Measurements from ENCODE around the gene DLK1. TPM values are rescaled to one million over a fixed set of nuclear protein-coding genes. Genes with fewer than 3 reads are reported as not detected.

Gene DLK1
- total and polyA plus RNA-seq, 2 of the 13 experiments (the other 11 are each of a cell fraction or from before 2014, with no cell fraction given) = 95.5 to 312 TPM

DNA sequence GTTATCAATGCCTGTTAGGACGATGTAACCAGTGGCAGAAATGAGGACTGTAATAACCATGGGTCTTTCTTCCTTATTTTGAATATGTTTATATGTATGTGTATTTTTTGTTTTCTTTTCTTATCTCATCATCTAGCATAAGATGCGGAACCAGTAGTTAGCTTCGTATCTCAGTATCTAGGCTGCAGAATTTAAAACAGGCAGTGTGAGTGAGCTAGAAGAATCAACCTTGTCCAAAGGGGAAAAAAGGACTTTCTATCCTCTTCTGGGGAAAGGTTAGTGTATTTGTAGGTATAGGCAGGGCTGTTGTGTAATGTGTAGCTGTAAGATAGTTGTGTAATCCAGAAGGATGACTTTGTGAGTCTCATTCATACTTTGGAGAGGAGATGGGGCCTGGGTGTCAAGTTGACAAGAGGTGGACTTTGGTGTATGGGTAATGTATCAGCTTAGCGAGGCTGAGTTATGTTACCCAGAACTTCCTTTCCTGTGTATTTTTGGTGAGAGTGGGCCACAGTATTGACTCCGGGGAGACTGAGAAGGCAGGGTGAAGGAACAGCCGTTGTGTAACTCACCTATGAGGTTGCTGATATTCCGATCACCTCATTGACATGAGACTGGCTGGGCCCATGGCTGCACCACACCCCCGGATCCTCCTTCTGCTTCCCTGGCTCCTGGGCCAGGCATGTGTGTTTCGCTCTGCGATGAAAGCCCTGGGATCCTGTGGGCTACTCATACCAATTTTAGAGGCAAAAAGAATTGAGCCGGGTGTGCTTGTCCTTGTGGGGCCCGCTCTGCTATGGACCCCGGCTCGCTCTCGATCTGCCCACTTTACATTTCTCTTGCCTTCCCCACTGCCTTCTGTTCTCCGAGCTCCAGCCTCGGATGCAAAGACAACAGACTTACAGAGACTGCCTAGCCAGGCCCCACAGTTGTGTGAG is 24.3 kb downstream of the DLK1 start (continued):
- TF ChIP-seq CERS6 (CRISPR knock-in tag; IDR thresholded peaks at IDR 0.05) (no peak), ZFY (CRISPR knock-in tag; IDR thresholded peaks at IDR 0.05) (peak; percentile 63; the same call in 1 of the 2 replicates), MEF2D (CRISPR knock-in tag; IDR thresholded peaks at IDR 0.05) (peak; percentile 90), ISL2 (CRISPR knock-in tag; IDR thresholded peaks at IDR 0.05) (peak; percentile 94), ZNF550 (CRISPR knock-in tag; IDR thresholded peaks at IDR 0.05; ENCODE audit: borderline replicate concordance) (no peak), ZNF792 (CRISPR knock-in tag; IDR thresholded peaks at IDR 0.05) (peak; percentile 88), XRCC5 (optimal IDR thresholded peaks at IDR 0.05; ENCODE audit: low read length) (no peak), PPARG (CRISPR knock-in tag; conservative IDR thresholded peaks at IDR 0.05) (peak; percentile 95), PCBP1 (IDR thresholded peaks at IDR 0.05; ENCODE audit: borderline replicate concordance, low read depth, low read length) (no peak), NCOR1 (IDR thresholded peaks at IDR 0.05; ENCODE audit: borderline replicate concordance, low read length) (peak; percentile 77), RARG (CRISPR knock-in tag; IDR thresholded peaks at IDR 0.05; ENCODE audit: low read depth) (no peak), ZNF17 (CRISPR knock-in tag; IDR thresholded peaks at IDR 0.05) (no peak), RBM39 (IDR thresholded peaks at IDR 0.05; ENCODE audit: low read depth, low read length, poor library complexity, severe bottlenecking) (no peak), ZBTB2 (CRISPR knock-in tag; IDR thresholded peaks at IDR 0.05; ENCODE audit: low read depth) (0 out of 2 replicates have a peak, but pooled peaks have one; percentile 20), SYNCRIP (IDR thresholded peaks at IDR 0.05; ENCODE audit: insufficient read depth, low read depth, low read length) (no peak), ZNF275 (CRISPR knock-in tag; IDR thresholded peaks at IDR 0.05; ENCODE audit: borderline replicate concordance) (no peak; the same call in 1 of the 2 replicates), MTA1 (CRISPR knock-in tag; IDR thresholded peaks at IDR 0.05; ENCODE audit: borderline replicate concordance) (peak; percentile 86), ZFP62 (CRISPR knock-in tag; IDR thresholded peaks at IDR 0.05) (no peak), FOXA3 (CRISPR knock-in tag; IDR thresholded peaks at IDR 0.05) (peak; percentile 94)
- TF ChIP-seq, protein P1, sequence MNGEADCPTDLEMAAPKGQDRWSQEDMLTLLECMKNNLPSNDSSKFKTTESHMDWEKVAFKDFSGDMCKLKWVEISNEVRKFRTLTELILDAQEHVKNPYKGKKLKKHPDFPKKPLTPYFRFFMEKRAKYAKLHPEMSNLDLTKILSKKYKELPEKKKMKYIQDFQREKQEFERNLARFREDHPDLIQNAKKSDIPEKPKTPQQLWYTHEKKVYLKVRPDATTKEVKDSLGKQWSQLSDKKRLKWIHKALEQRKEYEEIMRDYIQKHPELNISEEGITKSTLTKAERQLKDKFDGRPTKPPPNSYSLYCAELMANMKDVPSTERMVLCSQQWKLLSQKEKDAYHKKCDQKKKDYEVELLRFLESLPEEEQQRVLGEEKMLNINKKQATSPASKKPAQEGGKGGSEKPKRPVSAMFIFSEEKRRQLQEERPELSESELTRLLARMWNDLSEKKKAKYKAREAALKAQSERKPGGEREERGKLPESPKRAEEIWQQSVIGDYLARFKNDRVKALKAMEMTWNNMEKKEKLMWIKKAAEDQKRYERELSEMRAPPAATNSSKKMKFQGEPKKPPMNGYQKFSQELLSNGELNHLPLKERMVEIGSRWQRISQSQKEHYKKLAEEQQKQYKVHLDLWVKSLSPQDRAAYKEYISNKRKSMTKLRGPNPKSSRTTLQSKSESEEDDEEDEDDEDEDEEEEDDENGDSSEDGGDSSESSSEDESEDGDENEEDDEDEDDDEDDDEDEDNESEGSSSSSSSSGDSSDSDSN (CRISPR knock-in tag; IDR thresholded peaks at IDR 0.05) = peak; percentile 72
- TF ChIP-seq, protein P2, sequence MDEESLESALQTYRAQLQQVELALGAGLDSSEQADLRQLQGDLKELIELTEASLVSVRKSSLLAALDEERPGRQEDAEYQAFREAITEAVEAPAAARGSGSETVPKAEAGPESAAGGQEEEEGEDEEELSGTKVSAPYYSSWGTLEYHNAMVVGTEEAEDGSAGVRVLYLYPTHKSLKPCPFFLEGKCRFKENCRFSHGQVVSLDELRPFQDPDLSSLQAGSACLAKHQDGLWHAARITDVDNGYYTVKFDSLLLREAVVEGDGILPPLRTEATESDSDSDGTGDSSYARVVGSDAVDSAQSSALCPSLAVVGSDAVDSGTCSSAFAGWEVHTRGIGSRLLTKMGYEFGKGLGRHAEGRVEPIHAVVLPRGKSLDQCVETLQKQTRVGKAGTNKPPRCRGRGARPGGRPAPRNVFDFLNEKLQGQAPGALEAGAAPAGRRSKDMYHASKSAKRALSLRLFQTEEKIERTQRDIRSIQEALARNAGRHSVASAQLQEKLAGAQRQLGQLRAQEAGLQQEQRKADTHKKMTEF (CRISPR knock-in tag; IDR thresholded peaks at IDR 0.05) = peak; percentile 87
